ENCODE data around the gene TEKTIP1. TPM values are rescaled to one million over a fixed set of nuclear protein-coding genes. Genes with fewer than 3 reads are reported as not detected.

Gene TEKTIP1
- total RNA-seq, 1 experiment from 2014 or later: 1.3 TPM

- peak; percentile 53 for TF ChIP-seq CTCF (conservative IDR thresholded peaks at IDR 0.05)
- Histone ChIP-seq H4K20me1 (ENCODE audit: control insufficient read depth, insufficient read depth, insufficient read length) (no peaks in the 10 kb centered on the region), H3K27ac (ENCODE audit: insufficient read length, low read depth, low read length) (no peak overlapping the region), H3K4ac (ENCODE audit: low read depth, low read length) (no peak overlapping the region), H2AFZ (ENCODE audit: low read length) (no peak overlapping the region), H4K5ac (ENCODE audit: insufficient read length, low read depth, low read length) (no peak overlapping the region), H3K9me3 (ENCODE audit: control insufficient read depth, low read depth, low read length) (no peaks in the 10 kb centered on the region), H2AK5ac (ENCODE audit: insufficient read length, low read length) (no peak overlapping the region), H3K79me1 (ENCODE audit: insufficient read depth, low read depth, low read length, poor library complexity, severe bottlenecking) (no peaks in the 10 kb centered on the region), H4K91ac (ENCODE audit: insufficient read length, low read depth, low read length) (no peak overlapping the region), H2BK120ac (ENCODE audit: low read depth, low read length, poor library complexity, severe bottlenecking) (no peak overlapping the region), H2BK15ac (ENCODE audit: low read depth, low read length) (no peak overlapping the region), H2BK12ac (ENCODE audit: insufficient read length, low read depth, low read length) (no peak overlapping the region), H3K18ac (ENCODE audit: insufficient read length, low read depth, low read length) (no peak overlapping the region), H3K23ac (ENCODE audit: insufficient read length, low read depth, low read length) (no peak overlapping the region), H2BK20ac (ENCODE audit: low read depth, low read length, poor library complexity, severe bottlenecking) (no peak overlapping the region), H3K9ac (ENCODE audit: extremely low read depth, insufficient read length, low read length) (no peak overlapping the region), H3K14ac (ENCODE audit: insufficient read depth, low read length) (no peak overlapping the region), H3K4me2 (ENCODE audit: insufficient read depth, insufficient read length, low read length) (no peak overlapping the region), H3K56ac (ENCODE audit: insufficient read length, low read depth, low read length) (no peak overlapping the region), H3K23me2 (ENCODE audit: insufficient read length, low read depth, low read length, poor library complexity, severe bottlenecking) (no peaks in the 10 kb centered on the region), H4K8ac (replicated peaks; ENCODE audit: insufficient read length, low read depth, low read length) (no peak overlapping the region), H3K27me3 (ENCODE audit: insufficient read depth, low read length) (no peaks in the 10 kb centered on the region), H3T11ph (ENCODE audit: low read length) (no peak overlapping the region), H2BK5ac (ENCODE audit: insufficient read length, low read length) (no peak overlapping the region), H3K79me2 (ENCODE audit: insufficient read depth, low read length) (no peaks in the 10 kb centered on the region), H3K4me1 (ENCODE audit: insufficient read depth, low read length) (no peaks in the 10 kb centered on the region)
- H3K4me1 Mint-ChIP-seq: no peaks in the 10 kb centered on the region
- no peak for DNase-seq
- WGBS (ENCODE audit: extremely low coverage, insufficient read length, low lambda C conversion rate): no CpG with 5 or more reads among the region's 28 CpGs
- no peaks in the 10 kb centered on the region for H3K27me3 Mint-ChIP-seq (ENCODE audit: low read depth)
- no peaks in the 10 kb centered on the region for H3K9me3 Mint-ChIP-seq
- no peak overlapping the region for H3K27ac Mint-ChIP-seq
- peaks cover 12 to 36% (median 33%) of the 10 kb centered on the region in 3 experiments; a peak in 6 of 7 replicates for H3K36me3 Mint-ChIP-seq (ENCODE audit: insufficient read depth in 1 of 3, low read depth in 3 of 3)
- no peak overlapping the region for H3K4me3 Mint-ChIP-seq
Measured at GRCh38 chr19:3526507-3527237, 12.3 kb upstream of the TEKTIP1 start.
